Motor neuron (in vitro differentiated cells): ENCODE measurements around the gene ELAC2. TPM values are rescaled to one million over a fixed set of nuclear protein-coding genes. Genes with fewer than 3 reads are reported as not detected.

Source experiments
- ATAC-seq, 8 experiments: fragments of 200-7000 bp; cut with Tn5 transposase; replicated peaks in 6 of 8; 2 replicates each; pipeline ENCODE4 v1.8.0; 2021; ENCODE audit warnings: mild to moderate bottlenecking in 8 of 8, moderate library complexity in 8 of 8
- H3K27ac ChIP-seq, 2 donors: fragments of 250-450 bp; sonication (Bioruptor Pico); 2 replicates each; pipeline ENCODE4 v1.9.0; 2021; ENCODE audit warnings: antibody characterized with exemption in 2 of 2, mild to moderate bottlenecking in 2 of 2, moderate library complexity in 1 of 2
- H3K4me1 ChIP-seq, 2 donors: fragments of 250-450 bp; sonication (Bioruptor Pico); replicated peaks in 1 of 2; 2 replicates each; pipeline ENCODE4 v1.6.1; 2021; ENCODE audit warnings: antibody characterized with exemption in 2 of 2, mild to moderate bottlenecking in 2 of 2, moderate library complexity in 1 of 2
- H3K4me3 ChIP-seq, 5 donors: fragments of 250-450 bp; sonication (Bioruptor Pico); 2 replicates each; pipeline ENCODE4 v1.9.0; 2021; ENCODE audit warnings: antibody characterized with exemption in 5 of 5, mild to moderate bottlenecking in 5 of 5, moderate library complexity in 4 of 5
- WGBS, 10 experiments: fragments of 450-650 bp; shearing (Covaris generic); methylation state at CpG; one replicate each; pipeline ENCODE4 v1.0.0; 2022; 5-methylcytosine and 5-hydroxymethylcytosine counted together
- in situ Hi-C, 9 experiments: fragments of 400-800 bp; cut with MboI; loops; one replicate each; pipeline ENCODE4 v1.15.0; 2021; ENCODE audit warnings: low sequenced_read_pairs in 9 of 9, low pct_unique_long_range_greater_than_20kb in 2 of 9; ENCODE audit not compliant: unreplicated experiment in 9 of 9
- total RNA-seq, 8 experiments: library from RNA; unstranded; fragments of 300-600 nt; gene quantifications; 2 replicates each; pipeline versions ENCODE4 v1.2.3 to v1.2.4, GENCODE V29; 2022

The ELAC2 gene
- total RNA-seq = 100 to 1,000 TPM in 2 of 8 experiments, 10 to 100 TPM in 6; 20.1 to 103 (median 39.9) TPM

- WGBS, 10 experiments = 0 to 10% (median 0%) methylated on average over 2 to 12 of the region's 79 CpGs; no CpG with 5 or more reads in 2 of the 10 experiments
- H3K4me3 ChIP-seq = peak within 1 kb of the TSS; percentile 60 to 93 (median 77)
- H3K27ac ChIP-seq = peak within 1 kb of the TSS; percentile 53 to 75
- ATAC-seq = peak; percentile 95 to 99 (median 98)
- in situ Hi-C loops = loop anchor here in 2 of 9 experiments (25.0 kb wide), 1 partner anchor 831 kb away; no protein-coding TSS in a partner anchor
- H3K4me1 ChIP-seq = peaks cover 0 to 7% of the 10 kb centered on the region in 2 donors
Measured at GRCh38 chr17:13017655-13018459, at the start of gene ELAC2. ELAC2 (minus strand) TSS chr17:13018027; CDS start chr17:13017947, 80 bp downstream.

GRCh38 chr17:13065032-13065431 lies 47.2 kb upstream of the ELAC2 start:
- Histone ChIP-seq H3K4me3 (no peak overlapping the region), H3K27ac (no peak overlapping the region), H3K4me1 (peaks cover 0 to 3% of the 10 kb centered on the region in 2 donors)
- WGBS, 10 experiments = 43 to 100% (median 100%) methylated on average over 1 of the region's 1 CpG; no CpG with 5 or more reads in 5 of the 10 experiments
- in situ Hi-C loops = loop anchor here in 1 of 9 experiments (25.0 kb wide), 1 partner anchor 97 kb away; no protein-coding TSS in a partner anchor
- ATAC-seq = peak in 3 of 8 experiments; percentile 49 to 74 (median 54)

GRCh38 chr17:13055131-13055530 lies 37.3 kb upstream of the ELAC2 start:
- 7 to 100% (median 70%) methylated on average over 2 to 5 of the region's 5 CpGs for WGBS, 10 experiments
- in situ Hi-C loops = loop anchor here in 1 of 9 experiments (25.0 kb wide), 1 partner anchor 107 kb away; no protein-coding TSS in a partner anchor
- ATAC-seq = no peak
- Histone ChIP-seq H3K4me1 (no peaks in the 10 kb centered on the region), H3K4me3 (no peak overlapping the region), H3K27ac (no peak overlapping the region)

GRCh38 chr17:13054666-13055065 lies 36.8 kb upstream of the ELAC2 start:
- no peak overlapping the region for H3K27ac ChIP-seq
- in situ Hi-C loops = loop anchor here in 1 of 9 experiments (25.0 kb wide), 1 partner anchor 108 kb away; no protein-coding TSS in a partner anchor
- H3K4me1 ChIP-seq = no peaks in the 10 kb centered on the region
- 11 to 100% (median 80%) methylated on average over 1 to 5 of the region's 5 CpGs; no CpG with 5 or more reads in 1 of the 10 experiments for WGBS, 10 experiments
- no peak overlapping the region for H3K4me3 ChIP-seq
- ATAC-seq = no peak

GRCh38 chr17:13051915-13052314 lies 34.1 kb upstream of the ELAC2 start:
- no peak for ATAC-seq
- no peak overlapping the region for H3K27ac ChIP-seq
- no peaks in the 10 kb centered on the region for H3K4me1 ChIP-seq
- WGBS, 10 experiments = 0 to 83% (median 63%) methylated on average over 1 to 4 of the region's 4 CpGs; no CpG with 5 or more reads in 3 of the 10 experiments
- no peak overlapping the region for H3K4me3 ChIP-seq
- in situ Hi-C loops = loop anchor here in 1 of 9 experiments (25.0 kb wide), 1 partner anchor 110 kb away; no protein-coding TSS in a partner anchor

GRCh38 chr17:13047011-13047606 lies 29.3 kb upstream of the ELAC2 start:
- WGBS, 10 experiments = 3 to 100% (median 80%) methylated on average over 1 to 15 of the region's 16 CpGs; no CpG with 5 or more reads in 1 of the 10 experiments
- Histone ChIP-seq H3K27ac (no peak overlapping the region), H3K4me3 (no peak overlapping the region), H3K4me1 (no peaks in the 10 kb centered on the region)
- in situ Hi-C loops = no loop called here
- ATAC-seq = no peak

GRCh38 chr17:13046361-13046760 lies 28.5 kb upstream of the ELAC2 start:
- WGBS, 10 experiments = 77 to 100% (median 87%) methylated on average over 1 to 10 of the region's 12 CpGs; no CpG with 5 or more reads in 3 of the 10 experiments
- in situ Hi-C loops = no loop called here
- peak in 2 of 8 experiments; percentile 16 to 27 for ATAC-seq
- no peaks in the 10 kb centered on the region for H3K4me1 ChIP-seq
- no peak overlapping the region for H3K4me3 ChIP-seq
- no peak overlapping the region for H3K27ac ChIP-seq

- ATAC-seq = peak in 3 of 8 experiments; percentile 35 to 64 (median 46)
- Histone ChIP-seq H3K27ac (no peak overlapping the region), H3K4me3 (no peak overlapping the region), H3K4me1 (no peaks in the 10 kb centered on the region)
- in situ Hi-C loops = no loop called here
- WGBS, 10 experiments = 0 to 100% (median 78%) methylated on average over 1 to 7 of the region's 7 CpGs
Measured at GRCh38 chr17:13044572-13045065, 26.8 kb upstream of the ELAC2 start.

- no peak for ATAC-seq
- no peak overlapping the region for H3K27ac ChIP-seq
- WGBS, 10 experiments = 80 to 100% (median 87%) methylated on average over 1 to 4 of the region's 4 CpGs; no CpG with 5 or more reads in 1 of the 10 experiments
- H3K4me3 ChIP-seq = no peak overlapping the region
- no peaks in the 10 kb centered on the region for H3K4me1 ChIP-seq
- in situ Hi-C loops = no loop called here
Measured at GRCh38 chr17:13038931-13039665, 21.3 kb upstream of the ELAC2 start.

- no peak for ATAC-seq
- in situ Hi-C loops = no loop called here
- H3K4me3 ChIP-seq = no peak overlapping the region
- no peaks in the 10 kb centered on the region for H3K4me1 ChIP-seq
- H3K27ac ChIP-seq = no peak overlapping the region
Measured at GRCh38 chr17:13036751-13037150, 18.9 kb upstream of the ELAC2 start.

- 60 to 100% (median 100%) methylated on average over 1 of the region's 1 CpG; no CpG with 5 or more reads in 3 of the 10 experiments for whole genome bisulfite sequencing, 10 experiments
- Histone ChIP-seq H3K27ac (no peak overlapping the region), H3K4me1 (no peaks in the 10 kb centered on the region), H3K4me3 (no peak overlapping the region)
- in situ Hi-C loops = no loop called here
- ATAC-seq = no peak
Measured at GRCh38 chr17:13035420-13035819, 17.6 kb upstream of the ELAC2 start.

GRCh38 chr17:13031718-13032350 lies 14.0 kb upstream of the ELAC2 start:
- ATAC-seq = peak in 3 of 8 experiments; percentile 52 to 73 (median 67)
- Histone ChIP-seq H3K4me3 (no peak overlapping the region), H3K4me1 (no peaks in the 10 kb centered on the region), H3K27ac (no peak overlapping the region)
- 2 to 100% (median 65%) methylated on average over 1 to 12 of the region's 16 CpGs; no CpG with 5 or more reads in 1 of the 10 experiments for WGBS, 10 experiments
- in situ Hi-C loops = no loop called here
